ENCODE results near the gene PBX2. TPM values are rescaled to one million over a fixed set of nuclear protein-coding genes. Genes with fewer than 3 reads are reported as not detected.

The PBX2 gene
- total RNA-seq, 1 donor from 2014 or later, result 206 TPM

GRCh38 chr6:32210191-32210601 is 20.2 kb upstream of the PBX2 start:
- Mint-ChIP-seq H3K9me3 (peaks cover 8% of the 10 kb centered on the region), H3K27ac (ENCODE audit: unreplicated experiment) (no peak overlapping the region), H3K4me1 (no peaks in the 10 kb centered on the region), H3K4me3 (no peak overlapping the region), H3K36me3 (ENCODE audit: low read depth) (no peaks in the 10 kb centered on the region), H3K27me3 (ENCODE audit: low read depth) (no peaks in the 10 kb centered on the region)
- no peak for TF ChIP-seq CTCF (conservative IDR thresholded peaks at IDR 0.05)
- no peak for DNase-seq (ENCODE audit: low read depth, low spot score)

GRCh38 chr6:32208996-32209395 is 19.0 kb upstream of the PBX2 start:
- H3K36me3 Mint-ChIP-seq (ENCODE audit: low read depth), result no peaks in the 10 kb centered on the region
- H3K4me3 Mint-ChIP-seq, result no peak overlapping the region
- H3K4me1 Mint-ChIP-seq, result no peaks in the 10 kb centered on the region
- H3K27ac Mint-ChIP-seq (ENCODE audit: unreplicated experiment), result no peak overlapping the region
- no peak for TF ChIP-seq CTCF (conservative IDR thresholded peaks at IDR 0.05)
- peaks cover 11% of the 10 kb centered on the region for H3K9me3 Mint-ChIP-seq
- peaks cover 3% of the 10 kb centered on the region for H3K27me3 Mint-ChIP-seq (ENCODE audit: low read depth)
- DNase-seq (ENCODE audit: low read depth, low spot score), result no peak

GRCh38 chr6:32204268-32204715 is 14.3 kb upstream of the PBX2 start:
- Mint-ChIP-seq H3K27ac (ENCODE audit: unreplicated experiment) (no peak overlapping the region), H3K9me3 (peaks cover 11% of the 10 kb centered on the region), H3K27me3 (ENCODE audit: low read depth) (peaks cover 3% of the 10 kb centered on the region), H3K36me3 (ENCODE audit: low read depth) (no peaks in the 10 kb centered on the region), H3K4me1 (peaks cover 15% of the 10 kb centered on the region), H3K4me3 (no peak overlapping the region)
- no peak for DNase-seq (ENCODE audit: low read depth, low spot score)
- no peak for TF ChIP-seq CTCF (conservative IDR thresholded peaks at IDR 0.05)

GRCh38 chr6:32203426-32204267 is 13.6 kb upstream of the PBX2 start:
- Mint-ChIP-seq H3K9me3 (peaks cover 9% of the 10 kb centered on the region), H3K27ac (ENCODE audit: unreplicated experiment) (no peak overlapping the region), H3K4me3 (no peak overlapping the region), H3K4me1 (peaks cover 15% of the 10 kb centered on the region), H3K27me3 (ENCODE audit: low read depth) (peaks cover 3% of the 10 kb centered on the region), H3K36me3 (ENCODE audit: low read depth) (no peaks in the 10 kb centered on the region)
- DNase-seq (ENCODE audit: low read depth, low spot score), result no peak
- TF ChIP-seq CTCF (conservative IDR thresholded peaks at IDR 0.05), result no peak

- TF ChIP-seq CTCF (conservative IDR thresholded peaks at IDR 0.05), result no peak
- H3K36me3 Mint-ChIP-seq (ENCODE audit: low read depth), result no peaks in the 10 kb centered on the region
- no peak overlapping the region for H3K4me3 Mint-ChIP-seq
- H3K27me3 Mint-ChIP-seq (ENCODE audit: low read depth), result peaks cover 3% of the 10 kb centered on the region
- peaks cover 20% of the 10 kb centered on the region for H3K4me1 Mint-ChIP-seq
- H3K9me3 Mint-ChIP-seq, result peaks cover 9% of the 10 kb centered on the region
- no peak overlapping the region for H3K27ac Mint-ChIP-seq (ENCODE audit: unreplicated experiment)
- DNase-seq (ENCODE audit: low read depth, low spot score), result no peak
Observed at GRCh38 chr6:32202186-32202585, 12.2 kb upstream of the PBX2 start.
